ENCODE results near the gene FAM83F.
"Not testable (repeated sequence)": the region's sequence is repeated elsewhere in the genome, so short reads cannot be mapped to it uniquely, and the experiment has no call there.

Gene FAM83F

DNA sequence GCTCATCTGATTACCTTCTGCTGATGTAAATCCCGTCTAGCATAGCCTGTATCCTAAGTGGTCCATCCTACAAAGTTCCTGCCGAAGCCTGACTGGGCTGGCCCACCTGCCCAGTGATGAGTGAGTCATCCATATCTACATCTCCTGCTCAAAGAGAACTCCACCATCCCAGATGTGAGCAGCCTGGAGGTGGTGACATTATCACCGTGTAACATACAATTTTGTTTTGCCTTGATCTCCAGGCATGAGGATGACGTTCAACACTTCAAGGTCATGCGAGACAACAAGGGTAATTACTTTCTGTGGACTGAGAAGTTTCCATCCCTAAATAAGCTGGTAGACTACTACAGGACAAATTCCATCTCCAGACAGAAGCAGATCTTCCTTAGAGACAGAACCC lies 29.0 kb upstream of the FAM83F start:
- no peak for DNase-seq (ENCODE audit: low spot score)

DNA sequence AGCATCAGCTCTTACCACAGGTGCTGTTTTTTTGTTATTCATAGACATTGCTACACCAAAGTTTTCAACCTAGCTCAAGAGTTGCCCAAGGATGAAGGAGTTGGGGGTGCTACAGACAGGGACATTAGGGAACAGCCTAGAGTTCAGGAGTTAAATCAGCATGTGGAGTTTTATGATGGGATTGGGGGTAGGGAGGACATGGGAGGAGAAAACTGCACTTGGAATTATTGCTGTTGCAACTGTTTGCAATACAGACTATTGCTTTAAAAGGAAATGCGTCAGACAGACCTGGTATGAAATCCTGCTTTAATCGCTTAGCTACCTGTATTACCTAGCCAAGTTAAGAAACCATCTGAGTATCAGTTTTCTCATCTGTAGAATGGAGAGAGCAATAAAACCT lies 28.3 kb upstream of the FAM83F start:
- no peak for DNase-seq (ENCODE audit: low spot score)

DNA sequence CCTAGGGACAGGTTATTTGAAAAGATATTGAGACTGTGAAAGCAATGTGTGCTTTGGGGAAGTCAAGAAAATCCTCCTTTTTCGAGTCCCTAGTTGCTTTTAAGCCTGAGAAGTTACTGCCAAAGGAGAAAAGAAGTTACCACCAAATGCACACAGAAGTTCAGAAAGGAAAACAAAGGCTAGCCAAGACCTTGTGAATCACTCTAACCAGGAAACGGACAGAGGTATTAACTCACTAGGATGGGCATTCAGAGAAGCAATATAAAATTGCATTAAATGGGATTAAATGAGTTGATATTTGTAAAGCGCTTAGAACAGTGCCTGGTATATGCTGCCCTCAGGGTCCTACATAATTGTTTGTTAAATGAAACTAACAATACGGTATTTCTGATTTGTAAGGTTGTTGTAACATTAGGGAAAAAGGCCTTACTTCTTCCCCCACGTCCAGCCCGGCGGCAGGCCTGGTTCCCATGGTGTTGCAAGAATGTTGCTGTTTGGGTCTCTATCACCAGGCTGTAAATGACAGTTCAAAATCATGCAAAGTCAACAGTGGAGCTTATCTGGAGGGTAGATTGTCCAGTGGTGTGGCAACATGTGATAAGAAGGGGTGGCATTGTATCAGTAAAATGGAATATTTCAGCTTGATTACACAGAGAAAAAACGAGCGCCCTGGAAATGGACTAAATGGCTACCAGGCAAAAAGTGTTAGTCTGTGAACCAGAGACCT lies 27.5 kb upstream of the FAM83F start:
- no peak for DNase-seq (ENCODE audit: low spot score)

DNA sequence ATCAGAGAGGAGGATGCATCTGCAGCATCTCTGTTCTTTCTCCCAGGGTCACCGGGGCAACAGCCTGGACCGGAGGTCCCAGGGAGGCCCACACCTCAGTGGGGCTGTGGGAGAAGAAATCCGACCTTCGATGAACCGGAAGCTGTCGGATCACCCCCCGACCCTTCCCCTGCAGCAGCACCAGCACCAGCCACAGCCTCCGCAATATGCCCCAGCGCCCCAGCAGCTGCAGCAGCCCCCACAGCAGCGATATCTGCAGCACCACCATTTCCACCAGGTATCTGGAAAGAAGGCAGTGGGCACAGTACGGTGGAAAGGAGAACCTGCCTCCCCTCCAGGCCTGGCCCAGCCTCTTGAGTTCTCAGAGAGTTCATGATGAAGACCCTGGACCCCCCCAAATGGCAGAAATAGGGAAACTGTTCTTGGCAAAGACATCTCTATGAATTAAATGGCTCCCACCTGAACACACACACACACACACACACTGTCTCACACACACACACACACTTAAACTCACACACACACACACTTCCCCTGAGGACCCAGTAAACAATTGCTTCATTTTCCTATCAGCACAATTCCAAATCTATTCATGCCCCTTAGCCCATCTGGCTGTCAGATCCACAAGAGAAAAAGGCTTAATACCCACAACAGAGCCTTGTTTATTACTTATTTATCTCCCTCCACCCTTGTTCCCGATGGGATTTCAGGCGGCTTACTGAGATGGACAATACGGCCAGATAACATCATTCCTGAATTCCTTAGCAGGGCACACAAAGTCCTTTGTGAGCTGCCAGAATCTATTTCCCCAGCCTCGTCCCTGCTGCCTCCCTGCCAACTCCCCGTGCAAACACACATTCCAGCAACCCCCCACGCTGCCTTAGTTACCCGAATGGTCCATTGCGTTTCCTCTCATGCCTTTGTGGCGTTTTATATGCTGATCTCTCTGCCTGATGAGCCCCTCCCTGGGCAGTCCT lies 26.5 kb upstream of the FAM83F start:
- DNase-seq (ENCODE audit: low spot score) = peak; percentile 65

DNA sequence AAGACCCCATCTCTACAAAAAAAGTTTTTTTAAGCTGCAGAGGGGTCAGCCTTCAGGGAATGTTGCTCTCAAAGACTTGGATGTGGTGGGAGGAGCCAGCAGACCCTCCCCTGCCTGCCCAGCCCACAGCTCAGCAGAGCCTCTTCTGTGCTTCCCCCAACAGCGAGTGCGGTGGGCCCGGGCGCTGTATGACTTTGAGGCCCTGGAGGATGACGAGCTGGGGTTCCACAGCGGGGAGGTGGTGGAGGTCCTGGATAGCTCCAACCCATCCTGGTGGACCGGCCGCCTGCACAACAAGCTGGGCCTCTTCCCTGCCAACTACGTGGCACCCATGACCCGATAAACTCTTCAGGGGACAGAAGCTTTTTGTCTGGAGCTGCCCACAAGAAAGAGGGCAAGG lies 24.0 kb upstream of the FAM83F start:
- no peak for DNase-seq (ENCODE audit: low spot score)

DNA sequence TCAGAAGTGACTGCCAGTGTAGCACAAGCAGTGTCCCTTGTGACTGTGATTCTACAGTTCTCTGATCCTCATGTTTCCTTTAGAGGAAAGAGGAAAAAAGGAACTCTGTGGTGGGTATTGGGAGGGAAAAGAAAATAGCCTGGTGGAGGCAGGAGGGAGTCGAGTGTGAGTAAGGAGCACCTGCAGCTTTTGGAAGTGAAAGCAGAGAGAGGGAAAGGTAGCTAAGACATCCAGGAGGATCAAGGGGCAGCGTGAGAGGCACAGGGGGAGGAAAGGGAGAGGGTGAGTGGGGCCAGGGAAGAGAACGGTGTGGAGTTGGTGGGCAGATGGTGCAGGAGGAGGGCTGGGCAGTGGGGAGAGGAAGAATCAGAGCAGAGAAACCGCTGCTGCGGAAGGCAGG lies 22.1 kb upstream of the FAM83F start:
- no peak for DNase-seq (ENCODE audit: low spot score)

DNA sequence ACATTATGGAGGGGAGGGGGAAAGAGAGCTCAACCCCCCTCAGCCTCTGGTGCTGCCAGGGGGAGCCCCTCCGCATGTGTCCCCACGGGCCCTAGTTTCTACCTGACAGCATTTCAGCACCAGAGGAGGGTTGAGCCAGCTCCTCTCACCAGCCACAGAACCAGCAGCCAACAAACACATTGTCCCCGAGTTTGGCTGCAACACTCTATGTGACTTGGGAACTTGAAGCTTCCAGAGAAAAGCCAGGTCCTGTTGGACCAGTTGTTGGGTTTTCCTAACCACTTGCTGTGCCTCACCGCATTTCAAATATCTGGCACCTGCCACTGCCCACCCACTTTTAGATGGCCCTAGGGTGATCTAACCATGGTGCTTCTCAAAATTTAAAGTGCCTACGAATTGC lies 21.1 kb upstream of the FAM83F start:
- DNase-seq (ENCODE audit: low spot score) = no peak

DNA sequence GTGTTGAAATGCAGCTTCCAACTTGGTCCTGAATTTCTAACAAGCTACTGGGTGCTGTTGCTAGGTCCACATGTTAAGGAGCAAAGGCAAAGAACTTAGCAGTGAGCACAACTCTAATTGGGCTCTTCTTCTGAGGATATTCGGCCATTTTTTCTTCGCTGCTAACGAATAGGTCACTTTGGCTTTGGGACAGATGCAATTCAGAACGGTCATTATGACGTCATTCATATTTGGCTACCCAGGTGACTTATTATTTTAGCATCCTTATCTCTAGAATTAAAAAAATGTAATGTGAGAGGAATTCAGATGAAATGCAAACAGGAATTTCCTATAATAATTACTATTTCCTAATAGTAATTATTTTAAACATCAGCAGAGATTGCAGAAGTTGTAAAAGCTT lies 20.7 kb upstream of the FAM83F start:
- no peak for DNase-seq (ENCODE audit: low spot score)

DNA sequence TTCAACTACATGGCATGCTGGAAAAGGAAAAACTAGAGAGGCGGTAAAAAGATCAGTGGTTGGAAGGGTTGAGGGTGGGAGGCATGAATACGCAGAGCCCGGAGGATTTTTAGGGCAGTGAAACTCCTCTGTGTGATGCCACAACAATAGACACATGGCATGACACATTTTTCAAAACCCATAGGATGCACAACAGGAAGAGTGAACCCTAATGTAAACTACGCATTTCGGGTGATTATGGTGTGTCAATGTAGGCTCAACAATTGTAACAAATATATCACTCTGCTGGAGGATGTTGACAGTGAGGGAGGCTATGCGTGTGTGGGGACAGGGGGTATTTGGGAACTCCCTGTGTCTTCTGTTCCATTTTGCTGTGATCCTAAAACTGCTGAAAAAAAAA lies 15.7 kb upstream of the FAM83F start:
- DNase-seq (ENCODE audit: low spot score) = no peak

DNA sequence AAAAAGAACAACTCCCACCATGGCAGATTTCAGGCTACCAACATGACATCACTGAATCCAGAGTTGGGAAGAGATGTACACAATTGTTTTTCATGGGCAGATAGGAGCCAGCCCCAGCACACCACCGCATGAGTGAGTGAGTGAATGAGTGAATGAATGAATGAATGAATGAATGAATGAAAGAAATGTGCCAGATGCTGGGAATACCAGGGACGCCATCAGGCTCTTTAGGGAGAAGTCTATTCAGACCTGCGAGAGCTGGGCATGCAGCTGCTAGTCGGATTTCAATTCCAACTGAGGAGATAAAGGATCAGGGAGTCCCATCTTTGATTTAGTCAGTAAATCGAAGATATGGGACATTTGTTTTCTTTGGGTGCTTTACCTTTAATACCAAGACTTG lies 15.3 kb upstream of the FAM83F start:
- no peak for DNase-seq (ENCODE audit: low spot score)

DNA sequence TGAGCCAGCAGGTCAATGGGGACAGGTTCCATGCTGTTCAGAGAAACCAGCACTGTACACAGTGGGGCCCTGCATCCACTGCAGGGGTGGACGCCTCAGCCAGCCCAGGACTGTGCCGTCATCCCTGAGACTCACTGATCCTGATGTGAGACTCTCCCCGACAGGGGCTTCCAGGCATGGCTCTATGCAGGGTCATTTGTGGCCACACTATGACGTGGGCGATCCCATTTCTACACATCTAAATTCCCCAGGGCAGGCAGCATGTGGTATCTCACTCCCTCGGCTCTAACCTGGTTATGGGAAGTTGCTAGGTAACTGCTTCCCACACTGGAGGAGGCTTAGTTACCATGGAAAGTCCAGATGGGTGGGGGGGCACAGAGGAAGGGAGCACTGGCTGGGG lies 14.2 kb upstream of the FAM83F start:
- DNase-seq (ENCODE audit: low spot score) = no peak

DNA sequence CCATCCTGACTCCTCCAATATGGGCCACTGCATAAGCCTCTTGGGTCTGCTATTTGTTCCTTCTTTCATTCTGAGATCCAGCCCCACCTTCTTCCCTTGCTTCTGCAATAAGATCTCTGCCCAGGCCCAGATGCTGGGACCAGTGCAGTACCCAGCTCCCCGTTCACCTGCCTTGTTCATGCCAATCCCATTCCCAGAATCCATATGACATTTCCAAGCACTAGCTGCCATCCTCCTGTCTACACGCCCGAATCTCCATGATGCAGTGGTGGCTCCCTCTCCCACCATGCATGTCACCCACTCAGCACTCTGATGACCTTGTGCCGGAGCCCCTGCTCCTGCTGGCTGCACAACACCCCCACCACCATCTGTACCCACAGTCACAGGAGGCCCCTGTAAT lies 11.4 kb upstream of the FAM83F start:
- DNase-seq (ENCODE audit: low spot score) = no peak

DNA sequence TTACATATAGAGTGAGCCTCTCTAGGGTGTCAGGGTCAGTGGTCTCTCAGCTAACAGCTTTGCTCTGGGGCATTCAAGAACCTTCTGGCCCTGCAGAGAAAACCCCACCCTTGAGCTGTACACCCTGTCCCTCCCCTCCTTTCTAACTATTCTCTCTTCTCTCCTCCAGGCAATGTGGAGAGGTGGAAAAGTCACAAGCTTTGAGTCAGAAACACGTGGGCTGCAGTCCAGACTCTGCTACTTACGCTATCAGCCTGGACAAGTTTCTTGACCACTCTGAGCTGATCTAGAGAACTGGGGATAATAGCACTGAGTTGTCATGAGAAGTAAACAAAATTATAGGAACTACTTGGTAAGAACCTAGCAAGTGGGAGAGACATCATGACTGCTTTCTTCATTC lies 10.7 kb upstream of the FAM83F start:
- DNase-seq (ENCODE audit: low spot score) = no peak

DNA sequence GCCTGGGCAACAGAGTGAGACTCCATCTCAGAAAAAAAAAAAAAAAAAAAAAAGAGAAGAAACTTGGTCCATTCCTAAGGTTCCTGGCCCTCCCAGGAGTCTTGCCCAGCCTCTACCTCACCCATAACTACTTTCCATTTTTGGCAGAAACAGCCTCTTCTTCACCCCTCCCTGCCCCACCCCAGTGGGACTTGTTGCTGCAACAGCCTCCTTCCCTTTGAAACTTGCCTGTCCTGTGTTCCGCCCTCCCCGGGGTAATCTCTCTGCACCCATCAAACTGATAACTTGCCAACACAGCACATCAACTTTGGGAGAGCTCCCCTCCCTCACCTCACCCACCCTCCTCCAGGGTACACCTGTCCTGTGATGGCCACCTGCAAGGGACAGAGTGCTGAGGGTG lies 10.0 kb upstream of the FAM83F start:
- no peak for DNase-seq (ENCODE audit: low spot score)

DNA sequence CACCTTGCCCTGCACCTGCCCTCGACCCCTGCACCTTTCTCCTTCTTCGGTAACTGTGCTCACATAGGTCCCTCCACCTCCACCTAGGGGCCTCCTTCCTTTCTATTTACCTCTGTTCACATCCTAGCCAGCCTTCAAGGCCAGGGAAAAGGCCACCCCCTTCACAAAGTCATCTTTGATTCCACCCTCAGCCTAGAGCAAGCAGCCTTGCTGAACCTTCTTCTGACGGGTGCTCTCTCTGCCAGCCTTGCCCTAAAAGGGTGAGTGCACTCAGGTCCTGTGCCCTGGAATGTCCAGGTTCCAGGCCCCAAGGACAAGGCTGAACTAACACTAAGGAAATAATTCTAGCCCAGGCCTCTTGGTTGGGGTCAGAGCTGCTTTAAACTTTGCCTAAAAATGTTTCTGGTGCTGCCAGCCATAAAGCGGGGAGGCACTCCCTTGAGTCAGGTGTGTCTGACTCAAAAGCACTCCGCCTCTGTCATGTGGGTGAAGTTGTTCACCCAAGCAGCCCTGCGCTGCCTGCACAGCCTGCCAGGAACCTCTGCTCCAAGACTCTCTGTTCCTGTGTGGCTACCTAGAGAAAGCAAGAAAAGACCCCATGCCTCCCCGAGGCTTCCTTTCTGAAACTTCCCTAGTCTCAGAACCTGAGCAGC lies 9.2 kb upstream of the FAM83F start:
- no peak for DNase-seq (ENCODE audit: low spot score)

DNA sequence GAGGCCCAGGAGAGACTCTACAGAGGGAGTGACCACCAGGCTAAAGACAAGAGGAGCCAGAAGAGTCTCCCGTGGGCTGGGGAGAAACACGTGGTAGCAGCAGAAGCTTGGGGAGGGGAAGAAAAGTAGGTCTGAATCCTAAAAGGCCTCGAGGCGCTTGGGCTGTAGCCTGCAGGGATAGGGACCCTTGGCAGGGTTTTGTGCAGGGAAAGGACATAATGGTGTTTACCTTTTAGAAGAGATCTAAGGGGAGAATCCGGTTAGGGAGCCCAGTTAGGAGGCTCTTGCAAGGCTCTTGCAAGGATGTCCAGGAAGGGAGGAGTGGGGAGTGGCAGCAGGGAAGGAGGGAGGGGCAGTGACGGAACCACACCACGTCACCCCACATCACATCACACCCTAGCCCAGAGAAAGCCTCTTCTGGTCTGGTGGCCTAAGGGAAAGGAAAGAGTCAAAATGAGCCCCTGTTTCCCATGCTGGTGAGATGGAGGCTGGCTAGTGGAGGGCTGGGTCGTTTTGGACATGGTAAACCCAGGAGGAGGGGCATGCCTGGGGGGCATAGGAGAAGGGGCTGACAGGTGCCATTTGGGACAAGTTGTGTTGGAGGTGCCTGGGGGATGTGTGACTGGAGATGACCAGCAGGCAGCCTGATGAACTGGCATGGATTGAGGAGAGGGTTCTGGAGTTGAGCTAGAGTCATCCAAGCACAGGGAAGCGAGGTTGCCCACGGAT lies 6.2 kb upstream of the FAM83F start:
- no peak for DNase-seq (ENCODE audit: low spot score)

DNA sequence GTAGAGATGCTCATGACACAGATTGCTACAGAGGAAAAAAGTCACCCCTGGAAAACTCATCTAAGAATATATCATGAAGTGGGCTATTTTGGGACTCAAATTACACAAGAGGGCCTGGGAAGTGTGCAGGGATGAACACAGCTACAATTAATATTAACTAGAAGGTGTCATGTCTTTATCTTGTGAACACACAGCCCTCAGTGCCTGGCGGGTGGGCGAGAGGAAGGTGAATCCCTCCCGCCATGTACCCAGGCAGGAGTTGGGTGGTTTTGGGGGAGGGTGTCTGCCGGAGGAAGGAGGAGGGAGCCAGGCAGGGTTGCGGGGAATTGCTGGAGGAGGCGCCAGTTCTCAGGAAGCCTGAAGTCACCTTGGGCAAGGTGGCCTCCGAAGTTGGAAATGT lies 5.1 kb upstream of the FAM83F start:
- no peak for DNase-seq (ENCODE audit: low spot score)

DNA sequence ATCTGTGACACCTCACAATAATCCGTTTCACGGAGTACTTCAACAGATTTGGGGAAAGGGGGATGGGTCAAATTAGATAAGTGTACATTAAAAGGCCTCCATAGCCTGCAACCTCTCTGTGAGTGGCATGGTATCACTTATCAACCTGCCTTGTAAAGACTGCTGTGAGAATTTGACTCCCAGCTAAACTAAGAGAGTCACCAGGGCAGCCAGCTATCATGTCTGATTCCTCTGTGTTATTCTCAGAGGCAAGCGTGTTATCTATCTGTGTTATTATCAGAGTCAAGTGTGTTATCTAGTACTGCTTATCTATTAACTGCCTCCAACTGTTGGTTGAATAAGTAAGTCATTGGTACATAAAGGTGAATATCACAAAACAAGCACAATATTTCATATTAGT lies 4.1 kb upstream of the FAM83F start:
- DNase-seq (ENCODE audit: low spot score) = no peak

DNA sequence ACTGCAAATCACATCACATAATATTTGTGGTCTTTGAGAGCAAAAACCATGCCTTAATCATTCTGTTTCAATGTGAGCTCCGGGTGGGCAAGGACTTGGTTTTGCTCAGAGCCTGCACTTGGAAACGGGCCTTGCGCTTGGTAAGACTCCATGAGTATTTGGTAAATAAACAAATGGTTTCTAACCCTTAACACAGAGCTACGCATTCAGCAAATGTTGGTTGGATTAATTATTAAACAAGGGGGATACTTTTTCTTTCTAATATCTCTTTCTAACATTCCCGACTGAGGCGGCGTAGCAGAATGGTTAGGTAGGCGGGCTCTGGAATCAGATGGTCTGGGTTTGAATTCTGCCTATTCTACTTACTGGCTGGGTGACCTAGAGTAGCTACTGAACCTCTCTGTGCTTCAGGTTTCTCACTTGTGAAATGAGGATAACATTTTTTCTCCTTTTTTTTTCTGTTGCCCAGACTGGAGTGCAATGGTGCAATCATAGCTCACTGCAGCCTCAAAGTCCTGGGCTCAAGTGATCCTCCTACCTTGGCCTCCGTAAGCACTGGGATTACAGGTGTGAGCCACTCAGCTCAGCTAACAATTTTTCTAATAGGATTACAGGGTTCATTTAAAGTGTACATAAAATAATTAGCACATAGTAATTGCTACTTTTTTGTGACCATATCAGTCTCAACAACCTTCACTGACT lies 3.4 kb upstream of the FAM83F start:
- DNase-seq (ENCODE audit: low spot score) = no peak

DNA sequence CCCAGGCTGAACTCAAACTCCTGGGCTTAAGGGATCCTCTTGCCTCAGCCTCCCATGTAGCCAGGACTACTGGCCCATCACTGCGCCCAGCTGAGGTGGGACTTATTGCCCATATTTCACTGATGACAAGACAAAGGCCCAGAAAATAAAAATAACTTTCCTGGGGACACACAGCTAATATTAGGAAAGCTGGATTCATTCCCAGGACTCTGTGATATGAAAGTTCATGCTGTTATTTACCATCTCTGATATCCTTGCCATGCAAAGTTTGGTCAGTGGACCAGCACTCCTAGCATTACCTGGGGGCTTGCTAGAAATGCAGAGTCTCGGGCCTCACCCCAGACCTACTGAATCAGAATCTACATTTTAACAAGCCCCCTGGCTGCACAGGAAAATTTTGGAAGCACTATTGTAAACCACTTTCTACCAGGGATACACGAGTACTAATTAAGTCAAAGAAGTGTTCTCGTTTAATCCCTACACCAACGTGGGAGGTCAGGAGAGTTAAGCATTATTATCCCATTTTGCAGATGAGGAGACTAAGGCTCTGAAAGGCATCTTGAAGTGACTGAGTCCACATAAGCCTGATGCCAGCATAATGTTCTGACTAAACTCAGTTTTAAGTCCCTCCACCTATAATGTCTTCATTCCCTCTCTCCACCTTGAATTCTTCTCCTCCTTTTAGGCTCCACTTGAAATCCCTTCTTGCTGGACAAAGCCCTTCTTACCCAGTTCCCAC lies 2.5 kb upstream of the FAM83F start:
- no peak for DNase-seq (ENCODE audit: low spot score)

DNA sequence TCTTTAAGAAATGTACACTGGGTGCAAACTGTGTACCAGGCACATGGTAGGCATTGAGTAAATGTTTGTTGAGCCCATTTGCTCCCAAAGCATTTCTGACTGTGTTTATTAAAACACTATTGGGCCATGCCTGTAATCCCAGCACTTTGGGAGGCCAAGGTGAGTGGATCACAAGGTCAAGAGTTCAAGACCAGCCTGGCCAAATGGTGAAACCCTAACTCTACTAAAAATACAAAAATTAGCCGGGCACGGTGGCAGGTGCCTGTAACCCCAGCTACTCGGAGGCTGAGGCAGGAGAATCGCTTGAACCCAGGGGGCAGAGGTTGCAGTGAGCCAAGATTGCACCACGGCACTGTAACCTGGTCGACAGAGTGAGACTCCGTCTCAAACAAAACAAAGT lies 1.9 kb upstream of the FAM83F start:
- not testable (repeated sequence) for DNase-seq (ENCODE audit: low spot score)
